Loucy (cell line): ENCODE data around the gene ACSM6.

Source experiments
- CTCF ChIP-seq: fragments of 200-600 bp; sonication (generic); conservative IDR thresholded peaks from 2 replicates; pipeline ENCODE4 v1.5.1; 2014; ENCODE audit warnings: mild to moderate bottlenecking, antibody characterized with exemption, low read length
- EZH2phosphoT487 ChIP-seq: fragments of 200-600 bp; IDR thresholded peaks from 2 replicates; pipeline ENCODE4 v1.6.1; 2018; ENCODE audit warnings: antibody characterized with exemption, mild to moderate bottlenecking, moderate library complexity, borderline replicate concordance

DNA sequence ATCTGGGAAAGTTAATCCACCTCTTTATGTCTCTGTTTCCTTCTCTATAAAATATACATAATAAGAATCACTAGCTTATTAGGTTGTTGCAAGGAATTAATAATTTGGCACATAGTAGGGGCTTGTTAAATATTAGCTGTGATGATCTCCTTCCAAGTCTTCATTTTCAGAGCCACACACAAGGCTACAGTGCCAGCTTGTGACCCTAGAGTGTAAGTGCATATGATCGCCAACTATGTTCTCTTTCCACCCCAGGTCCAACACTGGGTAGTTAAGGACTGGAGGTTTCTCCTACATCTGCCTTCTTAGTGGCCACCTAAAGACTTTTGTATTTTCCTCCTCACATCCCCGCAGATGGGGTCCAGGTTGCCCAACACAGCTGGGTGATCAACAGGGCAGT, 17.9 kb upstream of the ACSM6 start:
- TF ChIP-seq CTCF (0 out of 2 replicates have a peak, but pooled peaks have one; percentile 19), EZH2phosphoT487 (no peak)
